OCI-LY1 (cell line): ENCODE measurements around the gene ZBTB7A.

Experiments
- CTCF ChIP-seq: fragments of 200-600 bp; sonication (generic), shearing (Covaris generic); IDR thresholded peaks from 2 replicates; pipeline ENCODE4 v1.5.1; 2017; ENCODE audit warnings: mild to moderate bottlenecking, antibody characterized with exemption, low read length, moderate library complexity, mixed read lengths
- EZH2 ChIP-seq: fragments of 200-600 bp; sonication (generic), shearing (Covaris generic); IDR thresholded peaks from 2 replicates; pipeline ENCODE4 v1.8.0; 2017; ENCODE audit warnings: borderline replicate concordance, mixed run types, mild to moderate bottlenecking, antibody characterized with exemption, low read length, moderate library complexity, mixed read lengths

GRCh38 chr19:4016486-4016885 is 50.2 kb downstream of the ZBTB7A start:
- TF ChIP-seq CTCF (no peak), EZH2 (no peak)
